Calu3 (cell line): Measurements from ENCODE around the gene CACNA2D3. TPM values are rescaled to one million over a fixed set of nuclear protein-coding genes. Genes with fewer than 3 reads are reported as not detected.

Experiments
- BruUV-seq: library from RNA; stranded (reverse); fragments of 400-500 nt; replicated peaks from 2 replicates; lab custom pipeline; 2021; lab: Mats Ljungman, UMichigan
- CTCF ChIA-PET: fragments of 300-600 bp; sonication (Branson Sonifier 250); formaldehyde crosslinking; loops from one replicate; lab custom pipeline; 2022; ENCODE audit warnings: antibody characterized with exemption; lab: Charles Lee
- DNase-seq: peaks from one replicate; pipeline ENCODE4 v3.0.0; 2022
- H3K27ac Mint-ChIP-seq: one replicate; pipeline ENCODE4 v1.8.0; 2022; ENCODE audit warnings: mixed read lengths; ENCODE audit not compliant: unreplicated experiment
- H3K27me3 Mint-ChIP-seq: one replicate; pipeline ENCODE4 v1.8.0; 2022; ENCODE audit warnings: mixed read lengths; ENCODE audit not compliant: unreplicated experiment
- H3K36me3 Mint-ChIP-seq: one replicate; pipeline ENCODE4 v1.8.0; 2022; ENCODE audit warnings: mild to moderate bottlenecking, moderate library complexity, mixed read lengths; ENCODE audit not compliant: insufficient read depth, unreplicated experiment
- H3K4me1 Mint-ChIP-seq: one replicate; pipeline ENCODE4 v1.8.0; 2022; ENCODE audit warnings: mild to moderate bottlenecking, low read depth, mixed read lengths; ENCODE audit not compliant: unreplicated experiment
- H3K4me3 Mint-ChIP-seq: one replicate; pipeline ENCODE4 v1.8.0; 2022; ENCODE audit warnings: mild to moderate bottlenecking, low read depth, moderate library complexity, mixed read lengths; ENCODE audit not compliant: unreplicated experiment
- H3K9me3 Mint-ChIP-seq: one replicate; pipeline ENCODE4 v1.8.0; 2022; ENCODE audit warnings: low read depth, mixed read lengths; ENCODE audit not compliant: unreplicated experiment
- CTCF ChIP-seq: fragments of 200-600 bp; IDR thresholded peaks from one replicate; pipeline ENCODE4 v1.8.0; 2022; ENCODE audit warnings: antibody characterized with exemption; ENCODE audit not compliant: unreplicated experiment
- intact Hi-C: fragments of 100-400 bp; cut with micrococcal nuclease; formaldehyde crosslinking; loops from one replicate; pipeline ENCODE4 v1.10.0; 2022; ENCODE audit not compliant: unreplicated experiment
- total RNA-seq: library from RNA; stranded (reverse); gene quantifications from 2 replicates; pipeline ENCODE4 v1.2.3, GENCODE V29; 2022

The CACNA2D3 gene
- total RNA-seq, 1 experiment from 2014 or later, result not detected

GRCh38 chr3:54888162-54888561, 765.8 kb downstream of the CACNA2D3 start:
- CTCF ChIA-PET, result no interaction called here
- H3K9me3 Mint-ChIP-seq, result peaks cover 5% of the 10 kb centered on the region
- BruUV-seq, result no TSS peak
- no peaks in the 10 kb centered on the region for H3K36me3 Mint-ChIP-seq
- intact Hi-C loops, result no loop called here
- no peaks in the 10 kb centered on the region for H3K27me3 Mint-ChIP-seq
- no peak overlapping the region for H3K27ac Mint-ChIP-seq
- no peaks in the 10 kb centered on the region for H3K4me1 Mint-ChIP-seq
- no peak for DNase-seq
- no peak overlapping the region for H3K4me3 Mint-ChIP-seq
- TF ChIP-seq CTCF, result no peak

- no peak for DNase-seq
- Mint-ChIP-seq H3K4me3 (no peak overlapping the region), H3K9me3 (peaks cover 5% of the 10 kb centered on the region), H3K27me3 (no peaks in the 10 kb centered on the region), H3K4me1 (no peaks in the 10 kb centered on the region), H3K27ac (no peak overlapping the region), H3K36me3 (no peaks in the 10 kb centered on the region)
- no peak for TF ChIP-seq CTCF
- BruUV-seq, result no TSS peak
- intact Hi-C loops, result no loop called here
- CTCF ChIA-PET, result no interaction called here
Observed at GRCh38 chr3:54888873-54889272, 766.5 kb downstream of the CACNA2D3 start.

GRCh38 chr3:54889731-54890130, 767.4 kb downstream of the CACNA2D3 start:
- peaks cover 5% of the 10 kb centered on the region for H3K9me3 Mint-ChIP-seq
- no peak overlapping the region for H3K27ac Mint-ChIP-seq
- DNase-seq, result no peak
- H3K4me3 Mint-ChIP-seq, result no peak overlapping the region
- CTCF ChIA-PET, result no interaction called here
- H3K36me3 Mint-ChIP-seq, result no peaks in the 10 kb centered on the region
- H3K4me1 Mint-ChIP-seq, result no peaks in the 10 kb centered on the region
- no peak for TF ChIP-seq CTCF
- H3K27me3 Mint-ChIP-seq, result no peaks in the 10 kb centered on the region
- no TSS peak for BruUV-seq
- intact Hi-C loops, result no loop called here

GRCh38 chr3:54891540-54891897, 769.2 kb downstream of the CACNA2D3 start:
- no TSS peak for BruUV-seq
- peak; percentile 64 for DNase-seq
- Mint-ChIP-seq H3K4me3 (no peak overlapping the region), H3K9me3 (peaks cover 5% of the 10 kb centered on the region), H3K27me3 (no peaks in the 10 kb centered on the region), H3K4me1 (no peaks in the 10 kb centered on the region), H3K27ac (no peak overlapping the region), H3K36me3 (no peaks in the 10 kb centered on the region)
- TF ChIP-seq CTCF, result no peak
- intact Hi-C loops, result no loop called here
- CTCF ChIA-PET, result no interaction called here

GRCh38 chr3:54892168-54892567, 769.8 kb downstream of the CACNA2D3 start:
- Mint-ChIP-seq H3K4me1 (no peaks in the 10 kb centered on the region), H3K9me3 (peaks cover 5% of the 10 kb centered on the region), H3K27ac (no peak overlapping the region), H3K4me3 (no peak overlapping the region), H3K27me3 (no peaks in the 10 kb centered on the region), H3K36me3 (no peaks in the 10 kb centered on the region)
- no peak for TF ChIP-seq CTCF
- DNase-seq, result no peak
- BruUV-seq, result no TSS peak
- intact Hi-C loops, result no loop called here
- CTCF ChIA-PET, result no interaction called here
